Measurements from ENCODE around the gene AUP1.

GRCh38 chr2:74571058-74571457 lies 41.6 kb upstream of the AUP1 start:
- TF ChIP-seq POLR2A (IDR thresholded peaks at IDR 0.05; ENCODE audit: control extremely low read depth in 1 of 2, low read depth in 2 of 2, low read length in 2 of 2) (no peak), MAFK (IDR thresholded peaks at IDR 0.05; ENCODE audit: low read depth, low read length) (no peak), SIN3A (conservative IDR thresholded peaks at IDR 0.05 in 1 of 2, IDR thresholded peaks at IDR 0.05 in 1 of 2; ENCODE audit: low read depth in 1 of 2, low read length in 2 of 2) (no peak), CTCF (IDR thresholded peaks at IDR 0.05; ENCODE audit: control extremely low read depth in 1 of 3, insufficient read depth in 1 of 3, low read depth in 1 of 3, low read length in 3 of 3) (no peak), POLR2AphosphoS5 (IDR thresholded peaks at IDR 0.05; ENCODE audit: low read depth, low read length) (no peak), EZH2 (IDR thresholded peaks at IDR 0.05; ENCODE audit: low read depth, low read length, severe bottlenecking) (no peak), RBBP5 (IDR thresholded peaks at IDR 0.05; ENCODE audit: borderline replicate concordance, low read depth, low read length) (no peak)
